Rectal smooth muscle tissue (tissue), 1 donor: ENCODE measurements around the gene UNC5C.

ENCODE experiments used
- H3K27ac ChIP-seq: one replicate; pipeline ENCODE4 v1.7.0; 2013; ENCODE audit warnings: low read depth, low read length, inconsistent platforms
- H3K27me3 ChIP-seq: one replicate; pipeline ENCODE4 v1.7.0; 2013; ENCODE audit warnings: low read length; ENCODE audit not compliant: control insufficient read depth, insufficient read depth
- H3K36me3 ChIP-seq: one replicate; pipeline ENCODE4 v1.7.0; 2013; ENCODE audit warnings: low read length; ENCODE audit not compliant: control insufficient read depth, insufficient read depth
- H3K4me1 ChIP-seq: one replicate; pipeline ENCODE4 v1.7.0; 2013; ENCODE audit warnings: low read length; ENCODE audit not compliant: control insufficient read depth, insufficient read depth
- H3K4me3 ChIP-seq: one replicate; pipeline ENCODE4 v1.7.0; 2013; ENCODE audit warnings: low read length
- H3K9ac ChIP-seq: one replicate; pipeline ENCODE4 v1.7.0; 2013; ENCODE audit warnings: low read length

Gene UNC5C

GRCh38 chr4:95198961-95199360 lies 349.8 kb downstream of the UNC5C start:
- Histone ChIP-seq H3K4me1 (no peaks in the 10 kb centered on the region), H3K36me3 (no peaks in the 10 kb centered on the region), H3K27ac (no peak overlapping the region), H3K27me3 (no peaks in the 10 kb centered on the region), H3K9ac (no peak overlapping the region), H3K4me3 (no peak overlapping the region)

- Histone ChIP-seq H3K4me3 (no peak overlapping the region), H3K9ac (no peak overlapping the region), H3K27me3 (no peaks in the 10 kb centered on the region), H3K27ac (no peak overlapping the region), H3K4me1 (no peaks in the 10 kb centered on the region), H3K36me3 (no peaks in the 10 kb centered on the region)
Observed at GRCh38 chr4:95197353-95197752, 351.4 kb downstream of the UNC5C start.

GRCh38 chr4:95193391-95194224 lies 355.2 kb downstream of the UNC5C start:
- H3K4me1 ChIP-seq = no peaks in the 10 kb centered on the region
- H3K4me3 ChIP-seq = no peak overlapping the region
- H3K27me3 ChIP-seq = no peaks in the 10 kb centered on the region
- no peak overlapping the region for H3K9ac ChIP-seq
- H3K27ac ChIP-seq = no peak overlapping the region
- H3K36me3 ChIP-seq = no peaks in the 10 kb centered on the region

GRCh38 chr4:95191537-95191936 lies 357.2 kb downstream of the UNC5C start:
- Histone ChIP-seq H3K4me3 (no peak overlapping the region), H3K36me3 (no peaks in the 10 kb centered on the region), H3K4me1 (no peaks in the 10 kb centered on the region), H3K27me3 (no peaks in the 10 kb centered on the region), H3K27ac (no peak overlapping the region), H3K9ac (no peak overlapping the region)

- H3K4me1 ChIP-seq = no peaks in the 10 kb centered on the region
- H3K9ac ChIP-seq = no peak overlapping the region
- no peaks in the 10 kb centered on the region for H3K36me3 ChIP-seq
- H3K27ac ChIP-seq = no peak overlapping the region
- H3K4me3 ChIP-seq = no peak overlapping the region
- no peaks in the 10 kb centered on the region for H3K27me3 ChIP-seq
Observed at GRCh38 chr4:95190751-95191436, 357.9 kb downstream of the UNC5C start.

- Histone ChIP-seq H3K36me3 (no peaks in the 10 kb centered on the region), H3K27ac (no peak overlapping the region), H3K9ac (no peak overlapping the region), H3K4me1 (no peaks in the 10 kb centered on the region), H3K4me3 (no peak overlapping the region), H3K27me3 (no peaks in the 10 kb centered on the region)
Observed at GRCh38 chr4:95188701-95189370, 359.9 kb downstream of the UNC5C start.

- H3K4me3 ChIP-seq = no peak overlapping the region
Observed at GRCh38 chr4:95186666-95187065, 362.1 kb downstream of the UNC5C start.

GRCh38 chr4:95183656-95184408 lies 364.9 kb downstream of the UNC5C start:
- H3K4me1 ChIP-seq = no peaks in the 10 kb centered on the region
- H3K27ac ChIP-seq = no peak overlapping the region
- no peak overlapping the region for H3K4me3 ChIP-seq
- H3K9ac ChIP-seq = no peak overlapping the region
- H3K36me3 ChIP-seq = no peaks in the 10 kb centered on the region
- H3K27me3 ChIP-seq = no peaks in the 10 kb centered on the region

More at GRCh38 chr4:95186666-95187065, 362.1 kb downstream of the UNC5C start:
- Histone ChIP-seq H3K36me3 (no peaks in the 10 kb centered on the region), H3K27me3 (no peaks in the 10 kb centered on the region), H3K9ac (no peak overlapping the region), H3K4me1 (no peaks in the 10 kb centered on the region), H3K27ac (no peak overlapping the region)

- H3K36me3 ChIP-seq = no peaks in the 10 kb centered on the region
- H3K9ac ChIP-seq = no peak overlapping the region
- no peaks in the 10 kb centered on the region for H3K27me3 ChIP-seq
- no peaks in the 10 kb centered on the region for H3K4me1 ChIP-seq
- H3K27ac ChIP-seq = no peak overlapping the region
- no peak overlapping the region for H3K4me3 ChIP-seq
Observed at GRCh38 chr4:95181996-95182306, 366.8 kb downstream of the UNC5C start.

GRCh38 chr4:95181243-95181995 lies 367.4 kb downstream of the UNC5C start:
- Histone ChIP-seq H3K9ac (no peak overlapping the region), H3K4me1 (no peaks in the 10 kb centered on the region), H3K27me3 (no peaks in the 10 kb centered on the region), H3K36me3 (no peaks in the 10 kb centered on the region), H3K27ac (no peak overlapping the region), H3K4me3 (no peak overlapping the region)

- Histone ChIP-seq H3K4me1 (no peaks in the 10 kb centered on the region), H3K27me3 (no peaks in the 10 kb centered on the region), H3K4me3 (no peak overlapping the region), H3K27ac (no peak overlapping the region), H3K36me3 (no peaks in the 10 kb centered on the region), H3K9ac (no peak overlapping the region)
Observed at GRCh38 chr4:95180531-95181242, 368.1 kb downstream of the UNC5C start.
